Activated CD8-positive, alpha-beta memory T cell treated with anti-CD3 and anti-CD28 coated beads, Interleukin-2, amount 10 ng/mL, durations not matched to agents 7 days and 5 days (primary cell): ENCODE results near the gene NR6A1. TPM values are rescaled to one million over a fixed set of nuclear protein-coding genes. Genes with fewer than 3 reads are reported as not detected.

Experiments used
- ATAC-seq: fragments of 150-1000 bp; cut with Tn5 transposase; one replicate; pipeline ENCODE4 v1.10.0; 2021; ENCODE audit warnings: moderate library complexity
- CTCF ChIA-PET: fragments of 350-600 bp; sonication (Branson Sonifier 250); formaldehyde crosslinking; loops from one replicate; lab custom pipeline; 2021; ENCODE audit warnings: antibody characterized with exemption; lab: Charles Lee
- DNase-seq: peaks from one replicate; pipeline ENCODE4 v3.0.0-alpha.2; 2020
- H3K27ac Mint-ChIP-seq: one replicate; pipeline ENCODE4 v1.8.0; 2021; ENCODE audit warnings: mild to moderate bottlenecking, mixed read lengths
- H3K27me3 Mint-ChIP-seq: one replicate; pipeline ENCODE4 v1.8.0; 2021; ENCODE audit warnings: mixed read lengths
- H3K36me3 Mint-ChIP-seq: one replicate; pipeline ENCODE4 v1.8.0; 2021; ENCODE audit warnings: mild to moderate bottlenecking, mixed read lengths
- H3K4me1 Mint-ChIP-seq: one replicate; pipeline ENCODE4 v1.8.0; 2021; ENCODE audit warnings: mixed read lengths
- H3K4me3 Mint-ChIP-seq: one replicate; pipeline ENCODE4 v1.8.0; 2021; ENCODE audit warnings: mild to moderate bottlenecking, moderate library complexity, mixed read lengths
- H3K9me3 Mint-ChIP-seq: one replicate; pipeline ENCODE4 v1.8.0; 2022; ENCODE audit warnings: low read depth, mixed read lengths
- total RNA-seq, 2 experiments: library from RNA; stranded (reverse); gene quantifications; one replicate each; pipeline ENCODE4 v1.2.3, GENCODE V29; 2021

The NR6A1 gene
- total RNA-seq, 2 experiments from 2014 or later, result 0.44 to 1.2 TPM

- H3K27me3 Mint-ChIP-seq, result peaks cover 14% of the 10 kb centered on the region
- no peak for DNase-seq
- no peaks in the 10 kb centered on the region for H3K36me3 Mint-ChIP-seq
- H3K4me1 Mint-ChIP-seq, result no peaks in the 10 kb centered on the region
- H3K4me3 Mint-ChIP-seq, result no peak overlapping the region
- CTCF ChIA-PET, result interaction anchor here (2.6 kb wide), 1 partner anchor 18 kb away, joined by 6 read pairs; no protein-coding TSS in a partner anchor
- H3K9me3 Mint-ChIP-seq, result no peaks in the 10 kb centered on the region
- no peak for ATAC-seq
- no peak overlapping the region for H3K27ac Mint-ChIP-seq
These were observed 19.8 kb upstream of the NR6A1 start for GRCh38 chr9:124790801-124791505.

GRCh38 chr9:124790301-124790700, 19.2 kb upstream of the NR6A1 start:
- Mint-ChIP-seq H3K36me3 (no peaks in the 10 kb centered on the region), H3K27me3 (peaks cover 14% of the 10 kb centered on the region), H3K27ac (no peak overlapping the region), H3K9me3 (no peaks in the 10 kb centered on the region), H3K4me3 (no peak overlapping the region), H3K4me1 (no peaks in the 10 kb centered on the region)
- DNase-seq, result no peak
- ATAC-seq, result no peak
- CTCF ChIA-PET, result interaction anchor here (2.6 kb wide), 1 partner anchor 17 kb away, joined by 6 read pairs; no protein-coding TSS in a partner anchor

- ATAC-seq (no peak), DNase-seq (no peak)
- Mint-ChIP-seq H3K27me3 (peaks cover 14% of the 10 kb centered on the region), H3K4me1 (no peaks in the 10 kb centered on the region), H3K36me3 (no peaks in the 10 kb centered on the region), H3K4me3 (no peak overlapping the region), H3K27ac (no peak overlapping the region), H3K9me3 (no peaks in the 10 kb centered on the region)
- CTCF ChIA-PET, result interaction anchor here (0.8 to 1.3 kb wide), 2 partner anchors 17 to 64 kb away, joined by 3 to 7 read pairs; partner anchors contain the start of gene WDR38
These were observed 18.4 kb upstream of the NR6A1 start for GRCh38 chr9:124789531-124789930.

GRCh38 chr9:124788542-124789217, 17.6 kb upstream of the NR6A1 start:
- Mint-ChIP-seq H3K4me3 (no peak overlapping the region), H3K27me3 (peaks cover 14% of the 10 kb centered on the region), H3K9me3 (no peaks in the 10 kb centered on the region), H3K27ac (no peak overlapping the region), H3K4me1 (no peaks in the 10 kb centered on the region), H3K36me3 (no peaks in the 10 kb centered on the region)
- ATAC-seq (no peak), DNase-seq (no peak)
- CTCF ChIA-PET, result interaction anchor here (0.8 to 1.3 kb wide), 2 partner anchors 16 to 65 kb away, joined by 3 to 7 read pairs; partner anchors contain the start of gene WDR38

- CTCF ChIA-PET, result no interaction called here
- peak; percentile 38 for DNase-seq
- no peaks in the 10 kb centered on the region for H3K36me3 Mint-ChIP-seq
- no peaks in the 10 kb centered on the region for H3K9me3 Mint-ChIP-seq
- no peak overlapping the region for H3K27ac Mint-ChIP-seq
- H3K4me3 Mint-ChIP-seq, result no peak overlapping the region
- ATAC-seq, result no peak
- peaks cover 8% of the 10 kb centered on the region for H3K27me3 Mint-ChIP-seq
- no peaks in the 10 kb centered on the region for H3K4me1 Mint-ChIP-seq
These were observed 15.9 kb upstream of the NR6A1 start for GRCh38 chr9:124786881-124787573.

GRCh38 chr9:124784509-124784908, 13.4 kb upstream of the NR6A1 start:
- Mint-ChIP-seq H3K9me3 (no peaks in the 10 kb centered on the region), H3K4me3 (no peak overlapping the region), H3K36me3 (no peaks in the 10 kb centered on the region), H3K4me1 (no peaks in the 10 kb centered on the region), H3K27ac (no peak overlapping the region), H3K27me3 (peaks cover 2% of the 10 kb centered on the region)
- ATAC-seq, result no peak
- CTCF ChIA-PET, result no interaction called here
- peak; percentile 3 for DNase-seq

- Mint-ChIP-seq H3K27ac (no peak overlapping the region), H3K36me3 (no peaks in the 10 kb centered on the region), H3K9me3 (no peaks in the 10 kb centered on the region), H3K27me3 (peaks cover 1% of the 10 kb centered on the region), H3K4me1 (no peaks in the 10 kb centered on the region), H3K4me3 (no peak overlapping the region)
- DNase-seq (peak; percentile 37), ATAC-seq (no peak)
- CTCF ChIA-PET, result interaction anchor here (2.5 kb wide), 1 partner anchor 69 kb away, joined by 11 read pairs; the partner anchor contains the start of gene WDR38
These were observed 12.7 kb upstream of the NR6A1 start for GRCh38 chr9:124783830-124784229.

- Mint-ChIP-seq H3K36me3 (no peaks in the 10 kb centered on the region), H3K27me3 (peaks cover 5% of the 10 kb centered on the region), H3K4me3 (no peak overlapping the region), H3K9me3 (no peaks in the 10 kb centered on the region), H3K27ac (no peak overlapping the region), H3K4me1 (no peaks in the 10 kb centered on the region)
- ATAC-seq (no peak), DNase-seq (peak; percentile 38)
- CTCF ChIA-PET, result interaction anchor here (2.5 kb wide), 1 partner anchor 70 kb away, joined by 11 read pairs; the partner anchor contains the start of gene WDR38
These were observed 11.8 kb upstream of the NR6A1 start for GRCh38 chr9:124782661-124783574.

- Mint-ChIP-seq H3K27ac (no peak overlapping the region), H3K9me3 (no peaks in the 10 kb centered on the region), H3K4me1 (no peaks in the 10 kb centered on the region), H3K27me3 (peaks cover 11% of the 10 kb centered on the region), H3K36me3 (no peaks in the 10 kb centered on the region), H3K4me3 (no peak overlapping the region)
- ATAC-seq, result no peak
- CTCF ChIA-PET, result interaction anchor here (2.5 kb wide), 1 partner anchor 71 kb away, joined by 11 read pairs; the partner anchor contains the start of gene WDR38
- peak; percentile 26 for DNase-seq
These were observed 11.0 kb upstream of the NR6A1 start for GRCh38 chr9:124781967-124782660.

- Mint-ChIP-seq H3K4me3 (no peak overlapping the region), H3K4me1 (peaks cover 8% of the 10 kb centered on the region), H3K9me3 (no peaks in the 10 kb centered on the region), H3K36me3 (no peaks in the 10 kb centered on the region), H3K27ac (no peak overlapping the region), H3K27me3 (peaks cover 21% of the 10 kb centered on the region)
- CTCF ChIA-PET, result interaction anchor here (13.1 kb wide), 1 partner anchor 70 kb away, joined by 380 read pairs; the partner anchor contains the start of gene WDR38
- DNase-seq, result no peak
- ATAC-seq, result no peak
These were observed 9.6 kb upstream of the NR6A1 start for GRCh38 chr9:124780757-124781151.

- DNase-seq (peak; percentile 37), ATAC-seq (no peak)
- CTCF ChIA-PET, result interaction anchor here (1.0 to 13.1 kb wide), 2 partner anchors 56 to 70 kb away, joined by 3 to 380 read pairs; partner anchors contain the start of gene WDR38
- H3K36me3 Mint-ChIP-seq, result no peaks in the 10 kb centered on the region
- H3K4me1 Mint-ChIP-seq, result peaks cover 8% of the 10 kb centered on the region
- H3K27me3 Mint-ChIP-seq, result peaks cover 25% of the 10 kb centered on the region
- H3K9me3 Mint-ChIP-seq, result no peaks in the 10 kb centered on the region
- no peak overlapping the region for H3K27ac Mint-ChIP-seq
- H3K4me3 Mint-ChIP-seq, result no peak overlapping the region
These were observed 9.1 kb upstream of the NR6A1 start for GRCh38 chr9:124780060-124780756.
